ENCODE results near the gene ARHGAP15.

ARHGAP15 gene

DNA sequence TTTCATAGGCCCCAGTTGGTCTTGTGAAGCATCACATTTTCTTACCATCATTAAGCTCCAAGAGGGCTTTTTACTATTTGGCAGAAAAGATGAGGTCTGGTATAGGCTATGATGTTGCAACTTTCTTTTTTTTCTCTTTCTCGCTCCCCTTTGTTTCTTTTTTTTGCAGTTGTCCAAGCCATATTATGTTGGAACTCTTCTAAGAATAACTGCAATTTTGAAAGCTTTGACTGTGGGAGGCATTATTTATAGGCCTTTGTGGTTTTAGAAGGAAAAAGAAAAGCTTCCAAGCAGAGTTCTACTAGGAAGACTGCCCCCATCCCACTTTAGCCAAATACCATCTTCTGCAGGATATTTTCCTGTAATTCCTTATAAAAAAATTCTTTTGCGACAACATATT is 571.6 kb downstream of the ARHGAP15 start:
- H3K27ac ChIP-seq, result no peak overlapping the region
- H3K36me3 ChIP-seq, result no peaks in the 10 kb centered on the region
- no peaks in the 10 kb centered on the region for H3K9me3 ChIP-seq (ENCODE audit: severe bottlenecking)
- H3K4me3 ChIP-seq (ENCODE audit: low read depth, low read length), result no peak overlapping the region
- DNase-seq, result no peak
- TF ChIP-seq, protein P1, sequence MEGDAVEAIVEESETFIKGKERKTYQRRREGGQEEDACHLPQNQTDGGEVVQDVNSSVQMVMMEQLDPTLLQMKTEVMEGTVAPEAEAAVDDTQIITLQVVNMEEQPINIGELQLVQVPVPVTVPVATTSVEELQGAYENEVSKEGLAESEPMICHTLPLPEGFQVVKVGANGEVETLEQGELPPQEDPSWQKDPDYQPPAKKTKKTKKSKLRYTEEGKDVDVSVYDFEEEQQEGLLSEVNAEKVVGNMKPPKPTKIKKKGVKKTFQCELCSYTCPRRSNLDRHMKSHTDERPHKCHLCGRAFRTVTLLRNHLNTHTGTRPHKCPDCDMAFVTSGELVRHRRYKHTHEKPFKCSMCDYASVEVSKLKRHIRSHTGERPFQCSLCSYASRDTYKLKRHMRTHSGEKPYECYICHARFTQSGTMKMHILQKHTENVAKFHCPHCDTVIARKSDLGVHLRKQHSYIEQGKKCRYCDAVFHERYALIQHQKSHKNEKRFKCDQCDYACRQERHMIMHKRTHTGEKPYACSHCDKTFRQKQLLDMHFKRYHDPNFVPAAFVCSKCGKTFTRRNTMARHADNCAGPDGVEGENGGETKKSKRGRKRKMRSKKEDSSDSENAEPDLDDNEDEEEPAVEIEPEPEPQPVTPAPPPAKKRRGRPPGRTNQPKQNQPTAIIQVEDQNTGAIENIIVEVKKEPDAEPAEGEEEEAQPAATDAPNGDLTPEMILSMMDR (IDR thresholded peaks at IDR 0.05; ENCODE audit: low read depth, low read length), result no peak
- H3K27me3 ChIP-seq (ENCODE audit: insufficient read depth, low read depth, severe bottlenecking), result no peaks in the 10 kb centered on the region

DNA sequence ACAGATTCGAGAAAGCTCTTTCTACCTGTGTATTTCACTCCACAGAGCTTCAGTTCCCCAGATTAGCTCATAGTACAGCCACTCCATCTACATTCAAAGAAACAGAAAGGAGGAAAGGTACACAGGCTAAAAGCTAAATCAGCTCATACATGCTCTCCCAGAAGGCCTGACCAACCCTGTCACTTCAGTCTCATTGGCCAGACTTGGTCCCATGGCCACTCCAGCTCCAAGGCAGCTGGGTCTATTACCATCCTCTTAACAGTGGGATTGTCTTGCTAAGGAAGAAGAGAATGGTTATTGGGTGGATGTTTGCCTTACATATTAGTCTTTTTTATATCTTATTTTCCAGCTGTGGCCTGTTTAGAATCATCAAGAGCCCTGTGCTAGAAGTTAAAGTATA is 572.6 kb downstream of the ARHGAP15 start:
- Histone ChIP-seq H3K27me3 (ENCODE audit: insufficient read depth, low read depth, severe bottlenecking) (no peaks in the 10 kb centered on the region), H3K4me3 (ENCODE audit: low read depth, low read length) (no peak overlapping the region), H3K27ac (no peak overlapping the region), H3K36me3 (no peaks in the 10 kb centered on the region), H3K9me3 (ENCODE audit: severe bottlenecking) (no peaks in the 10 kb centered on the region)
- no peak for DNase-seq
- TF ChIP-seq, protein P1 (IDR thresholded peaks at IDR 0.05; ENCODE audit: low read depth, low read length), result no peak

DNA sequence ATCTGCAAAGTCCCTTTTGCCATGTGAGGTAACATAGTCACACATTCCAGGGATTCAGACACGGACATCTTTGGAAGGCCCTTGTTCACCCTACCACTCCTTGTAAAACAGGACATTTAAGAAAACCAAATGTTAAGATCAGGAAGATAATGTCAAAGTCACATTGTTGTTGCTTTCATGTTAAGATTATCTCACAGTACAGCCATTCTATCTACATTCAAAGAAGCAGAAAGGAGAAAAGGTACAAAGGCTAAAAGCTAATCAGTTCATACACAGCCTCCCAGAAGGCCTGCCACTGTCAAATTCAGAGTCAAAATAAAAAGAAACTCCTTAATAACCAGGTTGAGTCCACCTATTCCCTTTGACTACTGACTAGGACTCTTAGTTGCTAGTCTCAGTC is 573.7 kb downstream of the ARHGAP15 start:
- no peaks in the 10 kb centered on the region for H3K27me3 ChIP-seq (ENCODE audit: insufficient read depth, low read depth, severe bottlenecking)
- no peak for DNase-seq
- no peak overlapping the region for H3K4me3 ChIP-seq (ENCODE audit: low read depth, low read length)
- H3K36me3 ChIP-seq, result no peaks in the 10 kb centered on the region
- no peaks in the 10 kb centered on the region for H3K9me3 ChIP-seq (ENCODE audit: severe bottlenecking)
- TF ChIP-seq, protein P1 (IDR thresholded peaks at IDR 0.05; ENCODE audit: low read depth, low read length), result no peak
- H3K27ac ChIP-seq, result no peak overlapping the region

DNA sequence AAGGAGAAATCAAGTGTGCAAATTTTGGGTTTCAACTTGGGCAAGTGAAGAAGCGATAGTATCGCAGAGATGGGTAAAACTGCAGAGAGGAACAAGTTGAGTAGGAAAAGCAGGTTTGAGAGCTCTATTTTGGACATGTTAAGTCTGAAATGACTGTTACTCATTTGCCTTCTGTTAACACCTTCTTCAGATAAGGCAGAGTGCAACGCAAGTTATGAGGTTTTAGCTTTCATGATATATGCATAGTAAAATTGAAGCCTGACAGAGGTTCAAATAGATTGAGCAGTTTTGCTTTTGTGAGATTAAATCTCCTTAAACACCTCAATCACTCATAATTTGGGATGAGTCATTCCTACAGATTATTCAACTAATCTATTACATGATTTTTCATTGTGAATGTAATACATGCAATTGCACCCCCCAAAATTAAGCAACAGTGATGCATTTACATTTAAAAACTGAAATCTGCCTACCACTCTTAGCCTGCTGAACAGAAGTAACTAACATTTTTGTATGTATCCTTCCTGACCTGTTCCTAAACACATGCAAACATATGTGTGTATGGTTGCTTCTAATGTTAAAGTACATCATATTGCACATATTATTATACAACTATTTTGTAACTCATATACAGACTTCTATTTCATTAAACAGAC is 575.4 kb downstream of the ARHGAP15 start:
- Histone ChIP-seq H3K27ac (no peak overlapping the region), H3K9me3 (ENCODE audit: severe bottlenecking) (no peaks in the 10 kb centered on the region), H3K4me3 (ENCODE audit: low read depth, low read length) (no peak overlapping the region), H3K27me3 (ENCODE audit: insufficient read depth, low read depth, severe bottlenecking) (no peaks in the 10 kb centered on the region), H3K36me3 (no peaks in the 10 kb centered on the region)
- no peak for DNase-seq
- TF ChIP-seq, protein P1 (IDR thresholded peaks at IDR 0.05; ENCODE audit: low read depth, low read length), result no peak

DNA sequence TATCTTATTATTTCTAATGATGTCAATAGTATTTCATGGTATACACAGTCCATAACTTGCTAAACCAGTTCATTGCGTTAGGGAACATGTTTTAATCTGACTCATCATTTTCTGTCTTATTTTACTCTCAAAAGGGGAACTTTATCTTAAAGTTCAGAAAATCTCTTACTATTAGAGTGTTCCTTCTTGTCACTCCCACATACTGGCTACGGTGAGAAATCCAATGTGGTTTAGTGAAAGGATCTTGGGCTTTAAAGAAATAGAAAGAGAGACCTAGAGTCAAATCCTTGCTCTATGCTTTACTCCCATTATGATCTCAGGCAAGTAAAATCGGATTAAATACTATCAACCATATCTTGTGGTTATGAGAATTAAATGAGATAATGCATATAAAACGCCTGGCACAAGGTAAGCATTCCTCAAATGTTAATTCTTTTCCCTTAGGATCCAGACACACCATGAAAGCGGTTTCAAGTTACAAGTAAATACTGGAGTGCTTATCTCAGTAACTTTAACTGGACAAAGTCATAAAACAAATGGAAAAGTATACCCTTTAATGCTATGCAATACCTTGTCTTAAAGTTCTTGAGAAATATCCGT is 576.0 kb downstream of the ARHGAP15 start:
- Histone ChIP-seq H3K4me3 (ENCODE audit: low read depth, low read length) (no peak overlapping the region), H3K27me3 (ENCODE audit: insufficient read depth, low read depth, severe bottlenecking) (no peaks in the 10 kb centered on the region), H3K36me3 (no peaks in the 10 kb centered on the region), H3K9me3 (ENCODE audit: severe bottlenecking) (no peaks in the 10 kb centered on the region), H3K27ac (no peak overlapping the region)
- DNase-seq, result no peak
- TF ChIP-seq, protein P1 (IDR thresholded peaks at IDR 0.05; ENCODE audit: low read depth, low read length), result no peak

DNA sequence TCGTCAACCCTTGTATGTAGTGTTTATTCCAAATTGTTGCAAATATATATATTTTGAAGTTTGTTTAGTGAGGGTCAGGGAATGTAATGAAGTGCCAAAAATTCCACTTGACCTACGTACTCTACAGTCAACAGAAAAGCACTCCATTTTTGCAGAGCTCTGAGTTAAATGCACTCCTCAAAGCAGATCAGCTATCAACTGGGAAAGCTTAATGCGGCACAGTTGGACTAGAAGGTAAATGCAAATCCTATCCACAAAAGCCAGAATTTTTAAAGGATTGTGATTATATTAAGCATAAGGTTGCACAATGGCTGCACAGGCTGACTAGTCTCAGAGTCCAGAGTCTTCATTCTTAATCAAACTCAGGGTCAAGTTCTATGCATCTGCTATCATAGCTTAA is 577.1 kb downstream of the ARHGAP15 start:
- no peaks in the 10 kb centered on the region for H3K27me3 ChIP-seq (ENCODE audit: insufficient read depth, low read depth, severe bottlenecking)

More for the DNA sequence above, 577.1 kb downstream of the ARHGAP15 start:
- TF ChIP-seq, protein P1 (IDR thresholded peaks at IDR 0.05; ENCODE audit: low read depth, low read length), result no peak
- Histone ChIP-seq H3K4me3 (ENCODE audit: low read depth, low read length) (no peak overlapping the region), H3K27ac (no peak overlapping the region), H3K9me3 (ENCODE audit: severe bottlenecking) (peaks cover 2% of the 10 kb centered on the region), H3K36me3 (no peaks in the 10 kb centered on the region)
- DNase-seq, result no peak
